DMS53 treated with DMSO at 0.1 percent for 48 hours (cell line): ENCODE results near the gene MAP7.
"Not testable (repeated sequence)": the region's sequence is repeated elsewhere in the genome, so short reads cannot be mapped to it uniquely, and the experiment has no call there.

Source experiments
- DNase-seq: peaks from one replicate; lab custom pipeline; 2025; ENCODE audit not compliant: unreplicated experiment; lab: John Stamatoyannopoulos, UW

MAP7 gene

GRCh38 chr6:136550330-136551071, at the start of gene MAP7:
Gene MAP7, minus strand, starts transcription at chr6:136550422. Its CDS starts 14 bp downstream, at chr6:136550408.
- peak; percentile 64 for DNase-seq

GRCh38 chr6:136599329-136600011, 49.2 kb upstream of the MAP7 start:
- no peak for DNase-seq

GRCh38 chr6:136598048-136598447, 47.8 kb upstream of the MAP7 start:
- no peak for DNase-seq

- no peak for DNase-seq
These were observed 44.4 kb upstream of the MAP7 start for GRCh38 chr6:136594671-136595070.

- peak; percentile 25 for DNase-seq
These were observed 43.7 kb upstream of the MAP7 start for GRCh38 chr6:136593748-136594490.

GRCh38 chr6:136592930-136593673, 42.9 kb upstream of the MAP7 start:
- DNase-seq, result no peak

GRCh38 chr6:136591617-136592016, 41.4 kb upstream of the MAP7 start:
- DNase-seq, result no peak

GRCh38 chr6:136590846-136591245, 40.6 kb upstream of the MAP7 start:
- DNase-seq, result not testable (repeated sequence)

GRCh38 chr6:136587527-136587926, 37.3 kb upstream of the MAP7 start:
- DNase-seq, result no peak

- no peak for DNase-seq
These were observed 36.1 kb upstream of the MAP7 start for GRCh38 chr6:136586295-136586694.

GRCh38 chr6:136585523-136585922, 35.3 kb upstream of the MAP7 start:
- DNase-seq, result not testable (repeated sequence)

- not testable (repeated sequence) for DNase-seq
These were observed 34.1 kb upstream of the MAP7 start for GRCh38 chr6:136584290-136584689.

GRCh38 chr6:136582711-136583471, 32.7 kb upstream of the MAP7 start:
- peak; percentile 27 for DNase-seq

GRCh38 chr6:136579800-136580199, 29.6 kb upstream of the MAP7 start:
- DNase-seq, result no peak

GRCh38 chr6:136576821-136577220, 26.6 kb upstream of the MAP7 start:
- DNase-seq, result no peak

GRCh38 chr6:136571496-136571895, 21.3 kb upstream of the MAP7 start:
- no peak for DNase-seq

GRCh38 chr6:136571065-136571464, 20.8 kb upstream of the MAP7 start:
- DNase-seq, result no peak

GRCh38 chr6:136568129-136568528, 17.9 kb upstream of the MAP7 start:
- DNase-seq, result no peak

GRCh38 chr6:136567688-136568087, 17.5 kb upstream of the MAP7 start:
- DNase-seq, result no peak

GRCh38 chr6:136566851-136567250, 16.6 kb upstream of the MAP7 start:
- no peak for DNase-seq
